ENCODE measurements around the gene LUC7L3. TPM values are rescaled to one million over a fixed set of nuclear protein-coding genes. Genes with fewer than 3 reads are reported as not detected.

LUC7L3 gene
- total RNA-seq, 1 experiment from 2014 or later: 108 TPM

GRCh38 chr17:50689251-50689650, 30.2 kb upstream of the LUC7L3 start:
- ChIA-PET POLR2A (interaction anchor here (2.0 kb wide), 1 partner anchor 50 kb away, joined by 5 read pairs; no protein-coding TSS in a partner anchor), CTCF (interaction anchor here (1.1 to 1.3 kb wide), 2 partner anchors 11 to 58 kb away, joined by 3 read pairs; no protein-coding TSS in a partner anchor)
- TF ChIP-seq CTCF (IDR thresholded peaks at IDR 0.05; ENCODE audit: unreplicated experiment): no peak
- peak overlapping the region; percentile 54 for H3K27ac Mint-ChIP-seq (ENCODE audit: low read depth, unreplicated experiment)
- intact Hi-C loops (cut with micrococcal nuclease): no loop called here
- no peaks in the 10 kb centered on the region for H3K9me3 Mint-ChIP-seq (ENCODE audit: unreplicated experiment)
- H3K4me1 Mint-ChIP-seq (ENCODE audit: insufficient read depth, unreplicated experiment): peaks cover 55% of the 10 kb centered on the region
- no TSS peak for BruUV-seq (replicated peaks)
- DNase-seq (ENCODE audit: unreplicated experiment): peak; percentile 80
- H3K27me3 Mint-ChIP-seq (ENCODE audit: insufficient read depth, unreplicated experiment): no peaks in the 10 kb centered on the region
- H3K36me3 Mint-ChIP-seq (ENCODE audit: insufficient read depth, unreplicated experiment): peaks cover 49% of the 10 kb centered on the region
- H3K4me3 Mint-ChIP-seq (ENCODE audit: unreplicated experiment): no peak overlapping the region

DNA sequence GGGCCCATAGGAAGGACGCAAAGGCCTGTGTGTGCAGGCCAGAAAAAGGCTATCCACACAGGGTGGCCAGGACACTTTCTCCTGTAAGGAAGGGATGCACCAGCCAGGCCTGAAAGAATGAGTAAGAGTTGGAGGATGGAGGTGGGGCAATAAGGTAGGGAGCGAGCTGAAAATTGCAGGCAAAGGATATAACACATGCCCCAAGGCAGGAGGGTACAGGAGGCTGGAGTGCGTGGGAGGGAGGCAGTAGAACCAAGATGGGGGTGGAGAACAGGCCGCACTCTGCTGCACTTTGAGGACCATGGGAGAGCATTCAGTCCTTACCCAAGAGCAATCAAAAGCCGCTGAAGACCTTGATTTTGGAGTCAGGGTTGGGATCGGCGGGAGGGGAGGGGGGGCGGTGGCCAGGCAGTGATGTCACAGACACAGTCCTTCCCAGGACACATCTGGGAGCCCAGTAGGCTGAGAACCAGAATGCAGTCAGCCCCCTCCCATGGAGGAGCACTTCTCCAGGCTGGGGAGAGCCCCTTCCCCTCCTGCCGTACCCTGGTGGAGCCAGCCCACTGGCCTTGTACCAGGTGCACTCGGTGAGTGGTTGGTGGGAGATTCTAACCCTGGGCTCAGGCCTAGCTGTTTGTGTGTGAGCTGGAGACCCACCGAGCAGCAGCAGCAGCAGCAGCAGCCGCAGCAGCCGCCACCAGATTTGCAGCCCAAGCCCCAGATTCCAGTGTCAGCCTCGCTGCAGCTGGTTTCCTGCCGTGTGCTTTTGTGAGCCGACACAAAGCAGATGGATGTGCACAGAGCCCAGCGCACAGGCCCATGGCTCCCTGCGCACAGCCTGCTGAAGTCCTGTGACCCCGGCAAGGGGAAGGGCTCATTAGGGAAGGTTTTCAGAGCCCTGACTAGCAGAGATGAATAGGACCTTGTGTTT, 29.2 kb upstream of the LUC7L3 start:
- Mint-ChIP-seq H3K4me3 (ENCODE audit: unreplicated experiment) (no peak overlapping the region), H3K36me3 (ENCODE audit: insufficient read depth, unreplicated experiment) (peaks cover 53% of the 10 kb centered on the region), H3K9me3 (ENCODE audit: unreplicated experiment) (no peaks in the 10 kb centered on the region), H3K27me3 (ENCODE audit: insufficient read depth, unreplicated experiment) (no peaks in the 10 kb centered on the region), H3K27ac (ENCODE audit: low read depth, unreplicated experiment) (no peak overlapping the region), H3K4me1 (ENCODE audit: insufficient read depth, unreplicated experiment) (peaks cover 59% of the 10 kb centered on the region)
- ChIA-PET CTCF (interaction anchor here (0.6 to 1.1 kb wide), 4 partner anchors 11 to 59 kb away, joined by 3 to 7 read pairs (median 3); no protein-coding TSS in a partner anchor), POLR2A (interaction anchor here (0.7 to 2.0 kb wide), 4 partner anchors 18 to 107 kb away, joined by 3 to 5 read pairs (median 4); no protein-coding TSS in a partner anchor)
- TF ChIP-seq CTCF (IDR thresholded peaks at IDR 0.05; ENCODE audit: unreplicated experiment): no peak
- DNase-seq (ENCODE audit: unreplicated experiment): peak; percentile 81
- BruUV-seq (replicated peaks): no TSS peak
- intact Hi-C loops (cut with micrococcal nuclease): no loop called here

DNA sequence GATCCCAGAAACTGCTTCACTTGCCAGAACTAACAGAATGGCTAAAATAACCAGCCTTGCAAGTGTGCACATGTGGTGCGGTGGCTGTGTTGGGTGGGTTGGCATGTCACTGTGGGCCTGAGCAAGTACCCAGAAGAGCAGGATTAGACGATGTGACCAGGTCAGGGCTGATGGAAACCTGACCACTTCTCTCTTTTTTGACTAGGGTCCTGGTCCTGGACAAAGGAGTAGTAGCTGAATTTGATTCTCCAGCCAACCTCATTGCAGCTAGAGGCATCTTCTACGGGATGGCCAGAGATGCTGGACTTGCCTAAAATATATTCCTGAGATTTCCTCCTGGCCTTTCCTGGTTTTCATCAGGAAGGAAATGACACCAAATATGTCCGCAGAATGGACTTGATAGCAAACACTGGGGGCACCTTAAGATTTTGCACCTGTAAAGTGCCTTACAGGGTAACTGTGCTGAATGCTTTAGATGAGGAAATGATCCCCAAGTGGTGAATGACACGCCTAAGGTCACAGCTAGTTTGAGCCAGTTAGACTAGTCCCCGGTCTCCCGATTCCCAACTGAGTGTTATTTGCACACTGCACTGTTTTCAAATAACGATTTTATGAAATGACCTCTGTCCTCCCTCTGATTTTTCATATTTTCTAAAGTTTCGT, 28.4 kb upstream of the LUC7L3 start:
- H3K36me3 Mint-ChIP-seq (ENCODE audit: insufficient read depth, unreplicated experiment): peaks cover 54% of the 10 kb centered on the region
- H3K4me1 Mint-ChIP-seq (ENCODE audit: insufficient read depth, unreplicated experiment): peaks cover 60% of the 10 kb centered on the region
- ChIA-PET POLR2A (interaction anchor here (0.7 to 2.4 kb wide), 13 partner anchors 10 to 212 kb away, joined by 3 to 11 read pairs (median 4); partner anchors contain the start of genes ABCC3 and LUC7L3), CTCF (interaction anchor here (0.5 to 11.2 kb wide), 10 partner anchors 11 to 204 kb away, joined by 3 to 248 read pairs (median 3); no protein-coding TSS in a partner anchor)
- no peaks in the 10 kb centered on the region for H3K27me3 Mint-ChIP-seq (ENCODE audit: insufficient read depth, unreplicated experiment)
- peak overlapping the region; percentile 42 for H3K27ac Mint-ChIP-seq (ENCODE audit: low read depth, unreplicated experiment)
- intact Hi-C loops (cut with micrococcal nuclease): no loop called here
- no peak for TF ChIP-seq CTCF (IDR thresholded peaks at IDR 0.05; ENCODE audit: unreplicated experiment)
- no peak overlapping the region for H3K4me3 Mint-ChIP-seq (ENCODE audit: unreplicated experiment)
- no peaks in the 10 kb centered on the region for H3K9me3 Mint-ChIP-seq (ENCODE audit: unreplicated experiment)
- BruUV-seq (replicated peaks): TSS peak; percentile 73
- DNase-seq (ENCODE audit: unreplicated experiment): no peak

All from MCF 10A (cell line).